NT2/D1 (cell line): Measurements from ENCODE around the gene HPGD.

Source experiments
- SUZ12 ChIP-seq: IDR thresholded peaks from 2 replicates; pipeline ENCODE4 v1.6.1; 2011; ENCODE audit not compliant: insufficient read length, insufficient read depth; ENCODE audit errors: extremely low read depth
- YY1 ChIP-seq: IDR thresholded peaks from 2 replicates; pipeline ENCODE4 v1.6.1; 2011; ENCODE audit not compliant: insufficient read length, insufficient read depth
- ZNF274 ChIP-seq: IDR thresholded peaks from 2 replicates; pipeline ENCODE4 v1.6.1; 2011; ENCODE audit warnings: mild to moderate bottlenecking, low read depth, low read length

DNA sequence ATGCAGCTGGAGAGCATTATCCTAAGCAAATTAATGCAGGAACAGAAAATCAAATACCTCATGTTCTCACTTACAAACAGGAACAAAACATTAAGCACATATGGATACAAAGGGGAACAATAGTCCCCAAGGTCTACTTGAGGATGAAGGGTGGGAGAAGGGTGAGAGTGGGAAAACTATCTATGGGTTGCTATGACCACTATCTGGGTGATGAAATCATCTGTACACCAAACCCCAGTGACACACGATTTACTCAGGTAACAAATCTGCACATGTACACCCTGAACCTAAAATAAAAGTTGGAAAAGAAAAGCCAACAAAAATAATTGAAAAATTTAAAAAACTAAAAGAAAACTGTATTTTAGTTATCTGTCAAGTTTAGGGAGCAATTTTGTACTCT, 5.9 kb downstream of the HPGD start:
- TF ChIP-seq SUZ12 = no peak
- no peak for TF ChIP-seq YY1
- TF ChIP-seq ZNF274 = no peak
